GM12878 (cell line): Measurements from ENCODE around the gene P4HA2. TPM values are rescaled to one million over a fixed set of nuclear protein-coding genes. Genes with fewer than 3 reads are reported as not detected.

Experiments
- CEBPB ChIP-seq, 2 experiments: fragments of 150-350 bp in 1 of 2; IDR thresholded peaks; 2 replicates each; pipeline ENCODE4 v1.6.1; 2012 to 2014; ENCODE audit warnings: low read depth in 2 of 2, low read length in 2 of 2, borderline replicate concordance in 1 of 2, inconsistent platforms in 1 of 2
- ESRRA ChIP-seq: IDR thresholded peaks from 2 replicates; pipeline ENCODE4 v1.6.1; 2012; ENCODE audit warnings: mild to moderate bottlenecking, low read length, improper control_type of control experiment
- IRF3 ChIP-seq: fragments of 450-650 bp; IDR thresholded peaks from 2 replicates; pipeline ENCODE4 v1.6.1; 2014; ENCODE audit warnings: mild to moderate bottlenecking
- TCF3 ChIP-seq: IDR thresholded peaks from 2 replicates; pipeline ENCODE4 v1.6.1; 2012; ENCODE audit warnings: low read depth, mild to moderate bottlenecking, low read length, borderline replicate concordance; ENCODE audit not compliant: insufficient read depth
- polyA plus RNA-seq, 11 experiments: library from polyadenylated mRNA; depleted of rRNA in 4 of 11; unstranded in 6 of 11; stranded (reverse) in 5 of 11; fragments of >200 nt; fragmentation: Nextera tagmentation in 4 of 11; fragmentation: Illumina TruSeq in 1 of 11; extraction: Ambion mirVana in 4 of 11; extraction: Trizol in 1 of 11; gene quantifications; 1 replicate in 1 of 11; 2 replicates in 10 of 11; pipeline versions ENCODE4 v1.2.1 to v1.2.3, GENCODE V29; 2011 to 2016; ENCODE audit warnings: inconsistent platforms in 2 of 11, missing spikeins in 2 of 11, low read depth in 1 of 11
- total RNA-seq, 4 experiments: library from RNA; depleted of rRNA in 3 of 4; stranded (reverse); fragments of >200 nt in 3 of 4; fragmentation: Illumina TruSeq in 1 of 4; extraction: Trizol in 1 of 4; gene quantifications; 2 replicates each; pipeline versions ENCODE4 v1.2.1 to v1.2.3, GENCODE V29; 2013 to 2021
- TF ChIP-seq, protein P1 (sequence below): fragments of 450-650 bp; formaldehyde crosslinking; IDR thresholded peaks from 2 replicates; pipeline ENCODE4 v1.4.0; 2020; ENCODE audit warnings: mild to moderate bottlenecking, moderate library complexity

The P4HA2 gene
- total and polyA plus RNA-seq, 10 of the 15 experiments (the other 5 are each of a cell fraction or from before 2014, with no cell fraction given): 4.7 to 10.9 (median 7.5) TPM

DNA sequence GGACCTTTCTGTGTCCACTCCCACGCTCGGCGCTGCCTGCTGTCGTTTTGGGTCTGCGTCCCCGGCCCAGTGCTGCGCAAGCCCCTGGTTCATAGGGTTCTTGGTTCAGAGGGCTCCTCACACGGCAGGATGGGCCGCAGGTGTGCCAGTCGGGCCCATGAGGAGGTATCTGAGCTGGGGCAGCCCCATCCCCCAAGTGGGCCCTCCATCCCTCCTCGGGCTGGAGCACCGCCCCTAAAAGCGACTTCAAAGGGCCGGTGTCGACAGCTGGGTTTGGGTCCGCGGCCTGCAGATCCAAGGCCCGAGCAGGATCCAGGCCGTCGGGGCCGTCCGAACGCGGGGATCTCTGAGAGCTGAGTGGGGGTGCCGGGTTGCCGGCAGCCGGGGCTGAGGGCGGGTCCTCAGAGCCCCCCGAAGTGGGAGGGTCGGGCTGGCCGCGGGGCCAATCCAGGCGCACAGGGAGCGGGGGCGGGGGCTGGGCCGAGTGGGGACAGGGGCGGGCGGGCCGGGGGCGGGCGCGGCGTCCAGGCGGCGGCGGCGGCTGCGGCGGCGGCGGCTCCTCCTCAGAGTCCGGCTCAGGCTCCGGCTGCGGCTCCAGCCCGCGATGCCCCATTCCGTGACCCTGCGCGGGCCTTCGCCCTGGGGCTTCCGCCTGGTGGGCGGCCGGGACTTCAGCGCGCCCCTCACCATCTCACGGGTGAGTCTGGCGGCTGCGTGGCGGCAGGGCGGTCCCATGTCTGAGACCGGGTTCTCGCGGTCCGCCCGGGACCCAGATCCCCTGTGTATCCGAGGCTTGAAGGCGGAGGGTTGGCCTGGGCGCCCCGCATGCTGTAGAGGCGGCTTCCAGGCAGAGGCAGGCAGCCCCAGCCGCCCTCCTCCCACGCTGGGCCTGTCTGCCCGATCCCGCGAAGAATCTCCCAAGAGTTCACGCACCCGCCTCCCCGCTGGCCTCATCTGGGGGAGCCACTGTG, 29.8 kb upstream of the P4HA2 start, which contains the start of gene PDLIM4 (continued):
- TF ChIP-seq, protein P1, sequence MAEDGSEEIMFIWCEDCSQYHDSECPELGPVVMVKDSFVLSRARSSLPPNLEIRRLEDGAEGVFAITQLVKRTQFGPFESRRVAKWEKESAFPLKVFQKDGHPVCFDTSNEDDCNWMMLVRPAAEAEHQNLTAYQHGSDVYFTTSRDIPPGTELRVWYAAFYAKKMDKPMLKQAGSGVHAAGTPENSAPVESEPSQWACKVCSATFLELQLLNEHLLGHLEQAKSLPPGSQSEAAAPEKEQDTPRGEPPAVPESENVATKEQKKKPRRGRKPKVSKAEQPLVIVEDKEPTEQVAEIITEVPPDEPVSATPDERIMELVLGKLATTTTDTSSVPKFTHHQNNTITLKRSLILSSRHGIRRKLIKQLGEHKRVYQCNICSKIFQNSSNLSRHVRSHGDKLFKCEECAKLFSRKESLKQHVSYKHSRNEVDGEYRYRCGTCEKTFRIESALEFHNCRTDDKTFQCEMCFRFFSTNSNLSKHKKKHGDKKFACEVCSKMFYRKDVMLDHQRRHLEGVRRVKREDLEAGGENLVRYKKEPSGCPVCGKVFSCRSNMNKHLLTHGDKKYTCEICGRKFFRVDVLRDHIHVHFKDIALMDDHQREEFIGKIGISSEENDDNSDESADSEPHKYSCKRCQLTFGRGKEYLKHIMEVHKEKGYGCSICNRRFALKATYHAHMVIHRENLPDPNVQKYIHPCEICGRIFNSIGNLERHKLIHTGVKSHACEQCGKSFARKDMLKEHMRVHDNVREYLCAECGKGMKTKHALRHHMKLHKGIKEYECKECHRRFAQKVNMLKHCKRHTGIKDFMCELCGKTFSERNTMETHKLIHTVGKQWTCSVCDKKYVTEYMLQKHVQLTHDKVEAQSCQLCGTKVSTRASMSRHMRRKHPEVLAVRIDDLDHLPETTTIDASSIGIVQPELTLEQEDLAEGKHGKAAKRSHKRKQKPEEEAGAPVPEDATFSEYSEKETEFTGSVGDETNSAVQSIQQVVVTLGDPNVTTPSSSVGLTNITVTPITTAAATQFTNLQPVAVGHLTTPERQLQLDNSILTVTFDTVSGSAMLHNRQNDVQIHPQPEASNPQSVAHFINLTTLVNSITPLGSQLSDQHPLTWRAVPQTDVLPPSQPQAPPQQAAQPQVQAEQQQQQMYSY (CRISPR knock-in tag): no peak
- TF ChIP-seq ESRRA (no peak), IRF3 (no peak), TCF3 (no peak), CEBPB (IDR thresholded peaks at IDR 0.05; ENCODE audit: borderline replicate concordance in 1 of 2, low read depth in 2 of 2, low read length in 2 of 2) (no peak)
